GM23338 (cell line): Measurements from ENCODE around the gene ELAPOR2.

Experiments
- CREB1 ChIP-seq: fragments of 250-450 bp; sonication (Bioruptor Pico); IDR thresholded peaks from 2 replicates; pipeline ENCODE4 v1.5.0; 2020; ENCODE audit warnings: low read depth, mild to moderate bottlenecking, moderate library complexity
- CTCF ChIP-seq, 2 experiments: fragments of 200-600 bp in 1 of 2; sonication (generic) in 1 of 2; conservative IDR thresholded peaks; 2 replicates each; pipeline versions ENCODE4 v1.5.1 to v1.6.1; 2016 to 2017; ENCODE audit warnings: antibody characterized with exemption in 2 of 2, low read depth in 2 of 2, mild to moderate bottlenecking in 2 of 2, moderate library complexity in 1 of 2
- ETS1 ChIP-seq: IDR thresholded peaks from 2 replicates; pipeline ENCODE4 v1.6.1; 2016; ENCODE audit warnings: antibody characterized with exemption
- EZH2 ChIP-seq: fragments of 200-600 bp; sonication (generic); IDR thresholded peaks from one replicate; pipeline ENCODE4 v1.8.0; 2017; ENCODE audit warnings: antibody characterized with exemption, mild to moderate bottlenecking, low read depth; ENCODE audit not compliant: unreplicated experiment
- EZH2phosphoT487 ChIP-seq: fragments of 200-600 bp; sonication (generic); IDR thresholded peaks from one replicate; pipeline ENCODE4 v1.8.1; 2018; ENCODE audit warnings: antibody characterized with exemption; ENCODE audit not compliant: unreplicated experiment
- NANOG ChIP-seq: IDR thresholded peaks from 2 replicates; pipeline ENCODE4 v1.6.1; 2016; ENCODE audit warnings: antibody characterized with exemption, borderline replicate concordance
- POLR2AphosphoS5 ChIP-seq: IDR thresholded peaks from 2 replicates; pipeline ENCODE4 v1.6.1; 2016; ENCODE audit warnings: antibody characterized with exemption, low read depth
- REST ChIP-seq: IDR thresholded peaks from one replicate; pipeline ENCODE4 v1.6.1; 2018; ENCODE audit warnings: antibody characterized with exemption; ENCODE audit not compliant: unreplicated experiment
- STAT1 ChIP-seq: IDR thresholded peaks from one replicate; pipeline ENCODE4 v1.6.1; 2016; ENCODE audit warnings: antibody characterized with exemption; ENCODE audit not compliant: unreplicated experiment
- ZNF114 ChIP-seq: fragments of 250-450 bp; sonication (Bioruptor Pico); IDR thresholded peaks from 2 replicates; pipeline ENCODE4 v1.5.0; 2020; ENCODE audit warnings: mild to moderate bottlenecking, moderate library complexity

GRCh38 chr7:87036985-87037384, 22.5 kb downstream of the ELAPOR2 start:
- TF ChIP-seq ZNF114 (CRISPR knock-in tag) (no peak), EZH2 (no peak), CTCF (conservative IDR thresholded peaks at IDR 0.05; ENCODE audit: low read depth in 2 of 2) (no peak), POLR2AphosphoS5 (no peak), EZH2phosphoT487 (no peak), CREB1 (CRISPR knock-in tag) (no peak), REST (no peak), ETS1 (no peak), STAT1 (no peak), NANOG (no peak)
